DMS53 (cell line): Measurements from ENCODE around the gene GMPR.

Experiments used
- DNase-seq: peaks from one replicate; lab custom pipeline; 2025; lab: John Stamatoyannopoulos, UW

GMPR gene

GRCh38 chr6:16302721-16303552 lies 64.5 kb downstream of the GMPR start:
- peak; percentile 32 for DNase-seq

- no peak for DNase-seq
Observed at GRCh38 chr6:16305246-16305725, 66.9 kb downstream of the GMPR start.

- no peak for DNase-seq
Observed at GRCh38 chr6:16305788-16306187, 67.4 kb downstream of the GMPR start.

- no peak for DNase-seq
Observed at GRCh38 chr6:16306334-16306733, 67.9 kb downstream of the GMPR start.

- no peak for DNase-seq
Observed at GRCh38 chr6:16311763-16312162, 73.4 kb downstream of the GMPR start.

- DNase-seq, result no peak
Observed at GRCh38 chr6:16313732-16314131, 75.3 kb downstream of the GMPR start.

- DNase-seq, result no peak
Observed at GRCh38 chr6:16314296-16314695, 75.9 kb downstream of the GMPR start.

GRCh38 chr6:16316741-16317251 lies 78.4 kb downstream of the GMPR start:
- peak; percentile 61 for DNase-seq

GRCh38 chr6:16318538-16318937 lies 80.2 kb downstream of the GMPR start:
- no peak for DNase-seq

- DNase-seq, result no peak
Observed at GRCh38 chr6:16318953-16319720, 80.8 kb downstream of the GMPR start.

- DNase-seq, result peak; percentile 92
Observed at GRCh38 chr6:16319813-16320532, 81.6 kb downstream of the GMPR start.

- peak; percentile 61 for DNase-seq
Observed at GRCh38 chr6:16320533-16321340, 82.3 kb downstream of the GMPR start.

- DNase-seq, result no peak
Observed at GRCh38 chr6:16321341-16321710, 82.9 kb downstream of the GMPR start.

GRCh38 chr6:16321826-16322225 lies 83.4 kb downstream of the GMPR start:
- no peak for DNase-seq

GRCh38 chr6:16322666-16323312 lies 84.4 kb downstream of the GMPR start:
- DNase-seq, result peak; percentile 96

GRCh38 chr6:16324184-16324583 lies 85.8 kb downstream of the GMPR start:
- no peak for DNase-seq

GRCh38 chr6:16324606-16325225 lies 86.3 kb downstream of the GMPR start:
- DNase-seq, result peak; percentile 8

- DNase-seq, result no peak
Observed at GRCh38 chr6:16326531-16326930, 88.1 kb downstream of the GMPR start.

GRCh38 chr6:16326971-16327776 lies 88.8 kb downstream of the GMPR start:
- DNase-seq, result no peak
